ENCODE data around the gene NKX2-3.

The NKX2-3 gene

GRCh38 chr10:99583687-99584086, 50.9 kb downstream of the NKX2-3 start:
- TF ChIP-seq CTCF (IDR thresholded peaks at IDR 0.05; ENCODE audit: insufficient read depth, low read depth, low read length, missing control alignments): no peak
- DNase-seq (ENCODE audit: low read depth): no peak
- H3K4me3 ChIP-seq (ENCODE audit: low read depth, low read length): no peak overlapping the region

Data from GM12865 (cell line).